ENCODE results near the gene NPW. TPM values are rescaled to one million over a fixed set of nuclear protein-coding genes. Genes with fewer than 3 reads are reported as not detected.

Gene NPW
- total RNA-seq (under 1 TPM in 1 of 9 donors, not detected in 8; 0.69 TPM), polyA plus RNA-seq (under 1 TPM in 1 of 2 donors, not detected in 1; 0.19 TPM)
- long read RNA-seq, donor 1 = 0 reads
- long read RNA-seq, donor 2 = 0 reads
- long read RNA-seq, donor 3 = 0 reads

DNA sequence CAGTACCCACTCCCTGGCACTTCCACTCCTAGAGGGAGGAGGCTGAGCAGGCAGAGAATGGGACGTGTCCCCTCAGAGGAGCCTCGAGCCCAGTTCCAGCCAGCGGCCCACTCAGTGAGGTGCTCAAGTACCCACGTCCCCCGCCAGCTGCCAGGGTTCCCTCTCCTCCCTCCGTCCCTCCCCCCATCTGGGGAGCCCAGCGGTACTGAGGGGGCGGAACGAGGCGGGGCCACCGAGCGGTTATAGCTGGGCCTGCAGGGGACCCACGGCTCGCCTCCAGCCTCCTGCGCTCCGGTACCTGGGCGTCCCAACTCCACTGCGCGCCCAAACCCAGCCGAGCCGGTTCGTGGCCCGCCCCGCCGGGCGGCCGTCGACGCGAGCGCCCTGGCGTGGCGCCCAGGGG, at the start of gene NPW:
Gene NPW (plus strand): TSS at position 268 of the 403 bp plus-strand sequence.
- Histone ChIP-seq H3K36me3 (no peaks in the 10 kb centered on the region), H3K27me3 (peaks cover 10 to 40% (median 30%) of the 10 kb centered on the region in 9 donors), H3K4me1 (peaks cover 0 to 36% (median 26%) of the 10 kb centered on the region in 12 donors), H3K27ac (no peak within 1 kb of the TSS), H3K4me3 (peak within 1 kb of the TSS in 4 of 12 donors; percentile 3 to 22 (median 16)), H3K9me3 (no peaks in the 10 kb centered on the region)
- ATAC-seq = no peak
- TF ChIP-seq, protein P1, sequence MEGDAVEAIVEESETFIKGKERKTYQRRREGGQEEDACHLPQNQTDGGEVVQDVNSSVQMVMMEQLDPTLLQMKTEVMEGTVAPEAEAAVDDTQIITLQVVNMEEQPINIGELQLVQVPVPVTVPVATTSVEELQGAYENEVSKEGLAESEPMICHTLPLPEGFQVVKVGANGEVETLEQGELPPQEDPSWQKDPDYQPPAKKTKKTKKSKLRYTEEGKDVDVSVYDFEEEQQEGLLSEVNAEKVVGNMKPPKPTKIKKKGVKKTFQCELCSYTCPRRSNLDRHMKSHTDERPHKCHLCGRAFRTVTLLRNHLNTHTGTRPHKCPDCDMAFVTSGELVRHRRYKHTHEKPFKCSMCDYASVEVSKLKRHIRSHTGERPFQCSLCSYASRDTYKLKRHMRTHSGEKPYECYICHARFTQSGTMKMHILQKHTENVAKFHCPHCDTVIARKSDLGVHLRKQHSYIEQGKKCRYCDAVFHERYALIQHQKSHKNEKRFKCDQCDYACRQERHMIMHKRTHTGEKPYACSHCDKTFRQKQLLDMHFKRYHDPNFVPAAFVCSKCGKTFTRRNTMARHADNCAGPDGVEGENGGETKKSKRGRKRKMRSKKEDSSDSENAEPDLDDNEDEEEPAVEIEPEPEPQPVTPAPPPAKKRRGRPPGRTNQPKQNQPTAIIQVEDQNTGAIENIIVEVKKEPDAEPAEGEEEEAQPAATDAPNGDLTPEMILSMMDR (IDR thresholded peaks at IDR 0.05) = no peak
- no peak for TF ChIP-seq POLR2A (IDR thresholded peaks at IDR 0.05)
- intact Hi-C loops (cut with DNase I) = loop anchor here in 1 of 10 donors (5.0 kb wide), 1 partner anchor 33 kb away; no protein-coding TSS in a partner anchor
- 2 to 21% (median 5%) methylated on average over 5 to 33 of the region's 33 CpGs for WGBS, 4 donors
- peak in 1 of 5 donors; percentile 25 for DNase-seq

DNA sequence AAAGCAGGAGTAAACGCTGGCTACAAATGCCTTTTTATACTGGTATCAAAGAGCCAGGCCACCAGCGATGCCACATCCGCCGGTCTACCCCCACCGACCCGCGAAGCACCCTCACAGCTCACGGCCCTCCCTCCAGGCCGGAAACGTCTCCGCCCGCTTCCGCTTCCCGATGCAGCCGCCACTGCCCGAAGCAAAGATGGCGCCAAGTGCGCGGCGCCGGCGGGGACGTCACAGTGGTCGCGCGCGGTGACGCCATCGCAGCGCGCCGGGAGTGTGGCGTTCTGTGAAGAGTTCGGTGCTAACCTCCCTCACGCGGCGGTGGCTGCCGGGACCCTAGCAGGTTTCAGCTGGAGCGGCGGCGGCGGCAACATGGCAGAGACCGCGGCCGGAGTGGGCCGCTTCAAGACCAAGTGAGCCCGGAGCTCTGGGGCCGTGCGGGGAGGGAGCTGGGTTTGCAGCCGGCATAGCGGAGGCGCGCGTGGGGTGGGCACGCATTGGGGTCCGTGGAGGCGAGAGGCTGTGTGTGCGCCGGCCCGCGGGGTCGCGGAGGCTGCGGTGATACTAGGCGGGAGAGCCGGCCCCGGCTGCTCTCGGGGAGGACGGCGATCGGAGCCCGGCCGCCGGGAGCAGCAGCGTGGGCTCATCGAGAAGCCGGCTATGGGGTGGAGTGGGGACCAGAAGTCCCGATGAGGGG, 47.6 kb upstream of the NPW start, which contains the start of gene TBL3:
Gene TBL3 (plus strand): TSS at position 258 of the 694 bp plus-strand sequence. CDS start 112 bp downstream, at position 370.
- H3K27ac ChIP-seq = peak within 1 kb of the TSS; percentile 67 to 95 (median 92)
- H3K27me3 ChIP-seq = peaks cover 0 to 31% (median 0%) of the 10 kb centered on the region in 9 donors
- peak; percentile 91 to 98 (median 94) for ATAC-seq
- peaks cover 0 to 29% (median 20%) of the 10 kb centered on the region in 12 donors for H3K4me1 ChIP-seq
- intact Hi-C loops (cut with DNase I) = no loop called here
- TF ChIP-seq, protein P1 (IDR thresholded peaks at IDR 0.05) = no peak
- TF ChIP-seq POLR2A (IDR thresholded peaks at IDR 0.05) = peak; percentile 54 to 90
- H3K4me3 ChIP-seq = peak within 1 kb of the TSS; percentile 76 to 100 (median 96)
- no peaks in the 10 kb centered on the region for H3K9me3 ChIP-seq
- WGBS, 4 donors = 0 to 1% (median 1%) methylated on average over 42 to 78 of the region's 78 CpGs
- peaks cover 0 to 30% (median 27%) of the 10 kb centered on the region in 9 donors for H3K36me3 ChIP-seq
- peak; percentile 94 to 97 (median 95) for DNase-seq

DNA sequence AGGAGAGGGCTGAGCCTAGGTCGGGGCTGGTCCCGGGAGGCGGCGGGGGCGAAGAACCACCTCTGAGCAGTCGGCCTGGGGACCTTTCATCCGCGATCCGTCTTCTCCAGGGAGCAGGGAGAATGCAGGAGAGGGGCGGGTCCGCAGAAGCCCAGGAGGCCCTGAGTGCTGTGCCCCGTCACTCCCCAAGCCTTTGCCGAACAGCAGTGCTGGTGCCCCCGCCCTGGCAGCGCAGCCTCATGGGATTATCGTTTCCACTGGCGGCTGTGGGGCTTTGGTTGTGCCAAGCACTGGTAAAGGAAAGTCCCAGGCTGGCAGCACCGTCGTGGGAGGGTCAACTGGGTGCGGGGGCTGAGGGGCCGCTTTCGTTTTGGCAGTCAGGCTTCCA, 47.1 kb upstream of the NPW start:
- Histone ChIP-seq H3K9me3 (no peaks in the 10 kb centered on the region), H3K4me3 (peak overlapping the region; percentile 76 to 100 (median 96)), H3K4me1 (peaks cover 0 to 29% (median 20%) of the 10 kb centered on the region in 12 donors), H3K36me3 (peaks cover 0 to 36% (median 32%) of the 10 kb centered on the region in 9 donors), H3K27me3 (peaks cover 0 to 35% (median 0%) of the 10 kb centered on the region in 9 donors), H3K27ac (peak overlapping the region in 7 of 12 donors; percentile 89 to 95 (median 93))
- intact Hi-C loops (cut with DNase I) = no loop called here
- no peak for ATAC-seq
- TF ChIP-seq, protein P1 (IDR thresholded peaks at IDR 0.05) = no peak
- TF ChIP-seq POLR2A (IDR thresholded peaks at IDR 0.05) = no peak
- 2 to 4% (median 3%) methylated on average over 18 to 22 of the region's 22 CpGs for WGBS, 4 donors
- peak in 1 of 5 donors; percentile 12 for DNase-seq

All from heart left ventricle (tissue), 16 donors.